Spleen (tissue), 11 donors: Measurements from ENCODE around the gene TIFAB. TPM values are rescaled to one million over a fixed set of nuclear protein-coding genes. Genes with fewer than 3 reads are reported as not detected.

Experiments used
- DNase-seq: peaks from one replicate; pipeline ENCODE4 v3.0.0-alpha.2; 2020
- H3K27ac ChIP-seq, 8 donors: fragments of 200-600 bp; sonication (generic) in 7 of 8; 1 replicate in 4 of 8; 2 replicates in 4 of 8; pipeline versions ENCODE4 v1.5.0 to v1.8.0; 2016 to 2021; ENCODE audit warnings: inconsistent platforms in 4 of 8, mild to moderate bottlenecking in 4 of 8, moderate library complexity in 1 of 8
- H3K27me3 ChIP-seq, 7 donors: fragments of 200-600 bp; sonication (generic) in 6 of 7; replicated peaks in 1 of 7; 1 replicate in 4 of 7; 2 replicates in 3 of 7; pipeline versions ENCODE4 v1.5.0 to v1.8.0; 2016 to 2021; ENCODE audit warnings: inconsistent platforms in 3 of 7, mild to moderate bottlenecking in 1 of 7
- H3K36me3 ChIP-seq, 6 donors: fragments of 200-600 bp; sonication (generic) in 5 of 6; 1 replicate in 4 of 6; 2 replicates in 2 of 6; pipeline versions ENCODE4 v1.5.0 to v1.8.0; 2016 to 2021; ENCODE audit warnings: inconsistent platforms in 2 of 6
- H3K4me1 ChIP-seq, 6 donors: fragments of 200-600 bp; sonication (generic) in 5 of 6; 1 replicate in 3 of 6; 2 replicates in 3 of 6; pipeline versions ENCODE4 v1.5.0 to v1.8.0; 2016 to 2021; ENCODE audit warnings: inconsistent platforms in 3 of 6
- H3K4me3 ChIP-seq, 8 donors: fragments of 200-600 bp; sonication (generic) in 7 of 8; 1 replicate in 4 of 8; 2 replicates in 4 of 8; pipeline versions ENCODE4 v1.5.0 to v1.8.0; 2016 to 2021; ENCODE audit warnings: inconsistent platforms in 4 of 8, mild to moderate bottlenecking in 4 of 8, moderate library complexity in 2 of 8
- H3K9me3 ChIP-seq, 8 donors: fragments of 200-600 bp; sonication (generic) in 7 of 8; 1 replicate in 4 of 8; 2 replicates in 4 of 8; pipeline versions ENCODE4 v1.5.0 to v1.8.0; 2016 to 2021; ENCODE audit warnings: inconsistent platforms in 4 of 8
- POLR2A ChIP-seq, 3 donors: fragments of 450-650 bp; IDR thresholded peaks; one replicate each; pipeline ENCODE4 v1.5.1; 2017; ENCODE audit warnings: antibody characterized with exemption in 3 of 3, mild to moderate bottlenecking in 1 of 3
- POLR2AphosphoS5 ChIP-seq, 3 donors: sonication (generic); formaldehyde crosslinking; IDR thresholded peaks; one replicate each; pipeline ENCODE4 v1.5.1; 2017; ENCODE audit warnings: antibody characterized with exemption in 3 of 3
- WGBS, 5 donors: extraction: QIAGEN DNeasy Blood & Tissue Kit in 3 of 5; methylation state at CpG; one replicate each; pipeline versions ENCODE4 v1.1.5 to v1.1.7; 2013 to 2018; 5-methylcytosine and 5-hydroxymethylcytosine counted together
- intact Hi-C: fragments of 100-400 bp; cut with DNase I; formaldehyde crosslinking; loops from one replicate; pipeline ENCODE4 v1.15.0; 2023; ENCODE audit warnings: low total_unique reads
- polyA plus RNA-seq, 3 donors: library from polyadenylated mRNA; stranded (reverse); fragments of 200-250 nt; gene quantifications; one replicate each; pipeline ENCODE4 v1.2.1, GENCODE V29; 2013
- total RNA-seq, 7 donors: library from RNA; depleted of rRNA in 3 of 7; stranded (reverse); fragments of >200 nt in 3 of 7; fragmentation: NEBNext Ultra II Directional in 4 of 7; extraction: Animal tissue kit (Norgen Biotek cat#: 25700) in 4 of 7; gene quantifications; one replicate each; pipeline versions ENCODE4 v1.1.0 to v1.2.1, GENCODE V29; 2016 to 2021
- TF ChIP-seq, protein P1 (sequence below), 11 experiments: fragments of 200-600 bp in 7 of 11; fragments of 450-650 bp in 4 of 11; sonication (generic) in 4 of 11; IDR thresholded peaks in 8 of 11; conservative IDR thresholded peaks in 3 of 11; 1 replicate in 7 of 11; 2 replicates in 4 of 11; pipeline versions ENCODE4 v1.4.0 to v1.8.0; 2016 to 2021; ENCODE audit warnings: antibody characterized with exemption in 11 of 11, inconsistent platforms in 4 of 11, mild to moderate bottlenecking in 1 of 11
- donor health status: healthy with polysubstance abuse.
- donor health status: DM: no; HTN: no; CAD: no; lungs with moderate emphysema.
- donor health status: DM: no; HTN: no; CAD: no.
- donor health status: Bipolar disorder and iron deficiency.
- donor health status: healthy.
- donor health status: DM: no; HTN: no; CAD: no.
- donor health status: DM: yes; HTN: yes; CAD: no.

TIFAB gene
- total and polyA plus RNA-seq, 10 donors: 0.37 to 4.0 (median 1.1) TPM

DNA sequence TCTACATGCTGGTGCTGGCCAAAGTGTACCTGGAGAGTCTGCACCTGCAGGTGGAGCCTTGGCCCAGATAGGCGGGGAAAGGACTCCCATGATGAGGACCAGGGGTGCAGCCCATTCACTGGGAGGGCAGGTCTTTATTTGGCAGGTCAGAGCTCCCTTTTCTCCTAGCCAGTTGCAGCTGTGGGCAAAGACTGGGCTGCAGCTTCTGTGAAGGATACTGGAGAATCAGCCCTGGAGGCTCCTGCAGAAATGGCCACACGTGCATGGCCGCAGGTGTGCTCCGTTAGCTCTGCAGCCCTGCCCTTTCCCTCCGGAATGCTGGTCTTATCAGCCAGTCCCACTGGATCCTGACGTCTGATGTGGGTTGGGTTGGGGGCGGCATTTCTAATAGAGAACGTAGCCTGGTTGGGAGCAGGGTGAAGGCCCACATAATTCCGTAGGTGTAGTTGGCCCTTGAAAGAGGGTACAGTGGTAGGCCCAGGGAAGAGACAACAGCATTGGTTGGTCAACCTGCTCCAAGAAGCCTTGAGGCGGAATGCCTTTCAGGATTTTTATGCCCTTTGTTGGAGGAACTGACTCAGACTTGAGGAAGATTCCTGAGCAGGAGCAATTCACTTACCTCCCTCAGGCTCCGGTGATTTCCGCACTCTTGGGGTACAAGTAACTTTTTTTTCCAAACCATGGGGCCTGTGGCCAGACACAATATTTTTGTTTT is 22.0 kb upstream of the TIFAB start:
- Histone ChIP-seq H3K9me3 (no peaks in the 10 kb centered on the region), H3K36me3 (no peaks in the 10 kb centered on the region), H3K27ac (no peak overlapping the region), H3K27me3 (peaks cover 0 to 40% (median 0%) of the 10 kb centered on the region in 7 donors), H3K4me1 (no peaks in the 10 kb centered on the region), H3K4me3 (no peak overlapping the region)
- 81 to 91% (median 84%) methylated on average over 12 of the region's 12 CpGs for WGBS, 5 donors
- TF ChIP-seq POLR2AphosphoS5 (IDR thresholded peaks at IDR 0.05) (no peak), POLR2A (IDR thresholded peaks at IDR 0.05) (no peak)
- TF ChIP-seq, protein P1, sequence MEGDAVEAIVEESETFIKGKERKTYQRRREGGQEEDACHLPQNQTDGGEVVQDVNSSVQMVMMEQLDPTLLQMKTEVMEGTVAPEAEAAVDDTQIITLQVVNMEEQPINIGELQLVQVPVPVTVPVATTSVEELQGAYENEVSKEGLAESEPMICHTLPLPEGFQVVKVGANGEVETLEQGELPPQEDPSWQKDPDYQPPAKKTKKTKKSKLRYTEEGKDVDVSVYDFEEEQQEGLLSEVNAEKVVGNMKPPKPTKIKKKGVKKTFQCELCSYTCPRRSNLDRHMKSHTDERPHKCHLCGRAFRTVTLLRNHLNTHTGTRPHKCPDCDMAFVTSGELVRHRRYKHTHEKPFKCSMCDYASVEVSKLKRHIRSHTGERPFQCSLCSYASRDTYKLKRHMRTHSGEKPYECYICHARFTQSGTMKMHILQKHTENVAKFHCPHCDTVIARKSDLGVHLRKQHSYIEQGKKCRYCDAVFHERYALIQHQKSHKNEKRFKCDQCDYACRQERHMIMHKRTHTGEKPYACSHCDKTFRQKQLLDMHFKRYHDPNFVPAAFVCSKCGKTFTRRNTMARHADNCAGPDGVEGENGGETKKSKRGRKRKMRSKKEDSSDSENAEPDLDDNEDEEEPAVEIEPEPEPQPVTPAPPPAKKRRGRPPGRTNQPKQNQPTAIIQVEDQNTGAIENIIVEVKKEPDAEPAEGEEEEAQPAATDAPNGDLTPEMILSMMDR (IDR thresholded peaks at IDR 0.05 in 8 of 11, conservative IDR thresholded peaks at IDR 0.05 in 3 of 11): no peak
- peak; percentile 63 for DNase-seq
- intact Hi-C loops: no loop called here

- Histone ChIP-seq H3K27me3 (peaks cover 0 to 43% (median 0%) of the 10 kb centered on the region in 7 donors), H3K9me3 (no peaks in the 10 kb centered on the region), H3K4me3 (no peak overlapping the region), H3K36me3 (no peaks in the 10 kb centered on the region), H3K27ac (no peak overlapping the region), H3K4me1 (no peaks in the 10 kb centered on the region)
- intact Hi-C loops: no loop called here
- DNase-seq: peak; percentile 34
- 79 to 85% (median 83%) methylated on average over 5 of the region's 5 CpGs for WGBS, 5 donors
- TF ChIP-seq POLR2AphosphoS5 (IDR thresholded peaks at IDR 0.05) (no peak), POLR2A (IDR thresholded peaks at IDR 0.05) (no peak)
- TF ChIP-seq, protein P1 (IDR thresholded peaks at IDR 0.05 in 8 of 11, conservative IDR thresholded peaks at IDR 0.05 in 3 of 11): no peak
These were observed 20.0 kb upstream of the TIFAB start for GRCh38 chr5:135472141-135472540.

GRCh38 chr5:135471726-135472125 is 19.6 kb upstream of the TIFAB start:
- H3K27ac ChIP-seq: no peak overlapping the region
- no peak for DNase-seq
- intact Hi-C loops: no loop called here
- no peaks in the 10 kb centered on the region for H3K36me3 ChIP-seq
- H3K4me1 ChIP-seq: peaks cover 0 to 4% (median 1%) of the 10 kb centered on the region in 6 donors
- peaks cover 0 to 43% (median 3%) of the 10 kb centered on the region in 7 donors for H3K27me3 ChIP-seq
- 70 to 82% (median 81%) methylated on average over 4 of the region's 4 CpGs for WGBS, 5 donors
- H3K4me3 ChIP-seq: no peak overlapping the region
- TF ChIP-seq POLR2AphosphoS5 (IDR thresholded peaks at IDR 0.05) (no peak), POLR2A (IDR thresholded peaks at IDR 0.05) (no peak)
- no peaks in the 10 kb centered on the region for H3K9me3 ChIP-seq

- no peaks in the 10 kb centered on the region for H3K9me3 ChIP-seq
- peaks cover 0 to 54% (median 19%) of the 10 kb centered on the region in 7 donors for H3K27me3 ChIP-seq
- H3K36me3 ChIP-seq: no peaks in the 10 kb centered on the region
- intact Hi-C loops: loop anchor here (5.0 kb wide), 1 partner anchor 82 kb away; no protein-coding TSS in a partner anchor
- DNase-seq: no peak
- H3K4me1 ChIP-seq: peaks cover 5 to 15% (median 11%) of the 10 kb centered on the region in 6 donors
- no peak overlapping the region for H3K27ac ChIP-seq
- 72 to 84% (median 77%) methylated on average over 5 of the region's 5 CpGs for WGBS, 5 donors
- H3K4me3 ChIP-seq: no peak overlapping the region
- no peak for TF ChIP-seq POLR2A (IDR thresholded peaks at IDR 0.05)
- TF ChIP-seq, protein P1 (IDR thresholded peaks at IDR 0.05 in 8 of 11, conservative IDR thresholded peaks at IDR 0.05 in 3 of 11): no peak
- no peak for TF ChIP-seq POLR2AphosphoS5 (IDR thresholded peaks at IDR 0.05)
These were observed 17.8 kb upstream of the TIFAB start for GRCh38 chr5:135469911-135470310.
